Large intestine (tissue), 3 donors: ENCODE data around the gene NFU1. TPM values are rescaled to one million over a fixed set of nuclear protein-coding genes. Genes with fewer than 3 reads are reported as not detected.

Source experiments
- DNase-seq, 2 donors: peaks; one replicate each; pipeline versions ENCODE4 v3.0.0 to v3.0.0-alpha.2; 2013
- H3K27ac ChIP-seq: one replicate; pipeline ENCODE4 v1.5.1; 2013; ENCODE audit warnings: low read length
- H3K27me3 ChIP-seq: 2 replicates; pipeline ENCODE4 v1.6.1; 2013; ENCODE audit warnings: low read length; ENCODE audit not compliant: control insufficient read depth, insufficient read depth
- H3K36me3 ChIP-seq: 2 replicates; pipeline ENCODE4 v1.6.1; 2013; ENCODE audit warnings: low read length; ENCODE audit not compliant: control insufficient read depth, insufficient read depth
- H3K4me1 ChIP-seq: one replicate; pipeline ENCODE4 v1.6.1; 2013; ENCODE audit warnings: low read length; ENCODE audit not compliant: control insufficient read depth, insufficient read depth
- H3K4me3 ChIP-seq: one replicate; pipeline ENCODE4 v1.5.1; 2013; ENCODE audit warnings: low read length
- H3K9me3 ChIP-seq: one replicate; pipeline ENCODE4 v1.6.1; 2013; ENCODE audit warnings: mild to moderate bottlenecking, low read depth, low read length, moderate library complexity; ENCODE audit not compliant: control insufficient read depth
- WGBS: methylation state at CpG from one replicate; pipeline ENCODE4 v1.1.5; 2013; ENCODE audit warnings: low lambda C conversion rate; ENCODE audit not compliant: insufficient coverage; 5-methylcytosine and 5-hydroxymethylcytosine counted together
- polyA plus RNA-seq: library from polyadenylated mRNA; unstranded; fragments of 120-200 nt; gene quantifications from one replicate; pipeline ENCODE4 v1.2.1, GENCODE V29; 2013

Gene NFU1
- polyA plus RNA-seq, 1 donor = 52.9 TPM

GRCh38 chr2:69469784-69470183, 32.5 kb upstream of the NFU1 start:
- H3K4me3 ChIP-seq = no peak overlapping the region
- peaks cover 6% of the 10 kb centered on the region for H3K4me1 ChIP-seq
- no peak overlapping the region for H3K27ac ChIP-seq
- 100% methylated on average over 1 of the region's 1 CpG for WGBS
- H3K27me3 ChIP-seq = no peaks in the 10 kb centered on the region
- H3K36me3 ChIP-seq = peaks cover 11% of the 10 kb centered on the region
- H3K9me3 ChIP-seq = no peaks in the 10 kb centered on the region
- DNase-seq = no peak

DNA sequence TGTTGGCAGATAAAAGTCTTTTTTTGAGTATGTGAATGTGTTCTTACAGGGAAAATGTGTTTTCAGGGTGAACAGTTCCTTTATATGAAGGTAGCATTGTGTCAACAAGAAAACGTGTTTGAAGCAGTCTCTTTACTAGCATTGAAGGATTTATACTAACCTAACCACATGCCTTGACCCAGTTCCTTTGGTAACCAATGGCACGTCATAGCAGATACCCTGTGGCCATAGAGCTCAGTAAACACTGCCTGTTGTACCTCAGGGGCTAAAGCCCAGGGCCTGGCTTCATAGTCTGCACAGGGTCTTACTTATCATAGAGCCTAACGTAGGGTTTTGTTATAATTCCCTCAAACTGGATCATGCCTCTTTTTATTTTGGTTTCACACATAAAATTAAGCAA, 32.1 kb upstream of the NFU1 start:
- H3K9me3 ChIP-seq = no peaks in the 10 kb centered on the region
- H3K4me3 ChIP-seq = no peak overlapping the region
- no CpG with 5 or more reads among the region's 3 CpGs for WGBS
- no peak overlapping the region for H3K27ac ChIP-seq
- peaks cover 6% of the 10 kb centered on the region for H3K4me1 ChIP-seq
- peaks cover 11% of the 10 kb centered on the region for H3K36me3 ChIP-seq
- no peaks in the 10 kb centered on the region for H3K27me3 ChIP-seq
- no peak for DNase-seq

DNA sequence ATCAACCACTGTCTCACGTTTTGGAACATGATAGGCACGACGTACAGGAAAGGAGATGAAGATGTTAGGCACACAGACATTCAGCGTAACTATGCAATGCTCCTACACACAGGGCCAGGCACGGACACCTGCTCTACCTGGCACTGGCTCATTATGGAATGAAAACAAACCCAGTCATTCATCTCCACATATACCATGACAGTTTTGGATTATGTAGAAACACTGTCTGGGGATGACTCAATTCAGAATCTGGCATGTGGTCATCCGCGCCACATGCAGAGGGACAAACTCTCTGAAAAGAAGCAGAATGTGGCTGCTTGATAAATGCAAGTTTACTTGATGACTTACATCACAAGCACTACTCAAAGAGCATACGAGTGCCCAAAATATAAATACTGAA, 29.5 kb upstream of the NFU1 start:
- Histone ChIP-seq H3K36me3 (peaks cover 11% of the 10 kb centered on the region), H3K4me3 (no peak overlapping the region), H3K4me1 (peaks cover 6% of the 10 kb centered on the region), H3K27ac (no peak overlapping the region), H3K27me3 (no peaks in the 10 kb centered on the region), H3K9me3 (no peaks in the 10 kb centered on the region)
- DNase-seq = no peak
- WGBS = 93% methylated on average over 3 of the region's 8 CpGs

- Histone ChIP-seq H3K4me3 (no peak overlapping the region), H3K4me1 (peaks cover 6% of the 10 kb centered on the region), H3K27me3 (no peaks in the 10 kb centered on the region), H3K27ac (no peak overlapping the region), H3K36me3 (peaks cover 11% of the 10 kb centered on the region), H3K9me3 (no peaks in the 10 kb centered on the region)
- no peak for DNase-seq
- WGBS = 80% methylated on average over 1 of the region's 14 CpGs
Observed at GRCh38 chr2:69465513-69466456, 28.6 kb upstream of the NFU1 start.

DNA sequence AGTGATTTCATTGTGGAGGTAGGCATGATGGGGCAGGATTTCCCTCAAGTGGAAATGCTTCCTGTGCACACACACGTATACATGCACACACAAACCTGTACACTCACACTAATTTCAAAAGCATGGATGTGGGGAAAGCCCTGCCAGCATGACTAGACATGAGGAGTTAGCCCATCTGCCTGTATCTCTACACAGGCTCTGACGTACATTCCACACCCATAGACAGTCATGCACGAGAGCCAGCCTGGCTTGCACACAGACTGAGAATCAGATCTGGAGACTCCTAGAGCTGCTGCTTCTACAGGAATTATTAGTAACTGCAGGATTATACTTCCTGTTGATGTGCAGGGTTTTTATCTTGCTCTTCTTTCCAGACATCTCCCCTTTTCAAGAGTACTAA, 27.3 kb upstream of the NFU1 start:
- Histone ChIP-seq H3K27ac (no peak overlapping the region), H3K9me3 (no peaks in the 10 kb centered on the region), H3K4me3 (no peak overlapping the region), H3K36me3 (peaks cover 11% of the 10 kb centered on the region), H3K4me1 (no peaks in the 10 kb centered on the region), H3K27me3 (no peaks in the 10 kb centered on the region)
- WGBS = no CpG with 5 or more reads among the region's 3 CpGs
- DNase-seq = no peak

GRCh38 chr2:69462780-69463179, 25.5 kb upstream of the NFU1 start:
- H3K27me3 ChIP-seq = no peaks in the 10 kb centered on the region
- WGBS = 100% methylated on average over 2 of the region's 3 CpGs

DNA sequence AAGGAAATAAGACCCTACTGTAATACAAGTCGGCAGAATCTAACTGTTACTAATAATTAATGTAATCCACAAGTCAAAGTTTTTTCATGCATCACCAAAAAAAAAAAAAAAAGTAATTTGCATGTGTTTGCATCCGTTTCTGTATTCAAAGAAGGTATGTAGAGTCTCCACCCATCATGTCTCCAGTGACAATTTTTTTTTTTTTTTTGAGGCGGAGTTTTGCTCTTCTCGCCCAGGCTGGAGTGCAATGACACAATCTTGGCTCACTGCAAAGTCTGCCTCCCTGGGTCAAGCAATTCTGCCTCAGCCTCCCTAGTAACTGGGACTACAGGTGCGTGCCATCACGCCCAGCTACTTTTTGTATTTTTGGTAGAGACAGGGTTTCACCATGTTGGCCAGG, 24.2 kb upstream of the NFU1 start:
- 100% methylated on average over 1 of the region's 6 CpGs for WGBS
- Histone ChIP-seq H3K36me3 (peaks cover 11% of the 10 kb centered on the region), H3K27me3 (no peaks in the 10 kb centered on the region), H3K4me1 (no peaks in the 10 kb centered on the region), H3K27ac (no peak overlapping the region), H3K4me3 (no peak overlapping the region), H3K9me3 (no peaks in the 10 kb centered on the region)
- DNase-seq = no peak

More at GRCh38 chr2:69462780-69463179, 25.5 kb upstream of the NFU1 start:
- DNase-seq = no peak
- Histone ChIP-seq H3K9me3 (no peaks in the 10 kb centered on the region), H3K27ac (no peak overlapping the region), H3K4me3 (no peak overlapping the region), H3K36me3 (peaks cover 11% of the 10 kb centered on the region), H3K4me1 (no peaks in the 10 kb centered on the region)

- WGBS = 100% methylated on average over 1 of the region's 4 CpGs
- Histone ChIP-seq H3K27ac (no peak overlapping the region), H3K27me3 (no peaks in the 10 kb centered on the region), H3K4me3 (no peak overlapping the region), H3K9me3 (no peaks in the 10 kb centered on the region), H3K36me3 (no peaks in the 10 kb centered on the region), H3K4me1 (no peaks in the 10 kb centered on the region)
- DNase-seq = no peak
Observed at GRCh38 chr2:69459936-69460335, 22.7 kb upstream of the NFU1 start.

- DNase-seq = no peak
- H3K36me3 ChIP-seq = no peaks in the 10 kb centered on the region
- H3K27ac ChIP-seq = no peak overlapping the region
- H3K9me3 ChIP-seq = no peaks in the 10 kb centered on the region
- no peaks in the 10 kb centered on the region for H3K27me3 ChIP-seq
- H3K4me1 ChIP-seq = no peaks in the 10 kb centered on the region
- no peak overlapping the region for H3K4me3 ChIP-seq
Observed at GRCh38 chr2:69456950-69457445, 19.8 kb upstream of the NFU1 start.

- H3K4me3 ChIP-seq = no peak overlapping the region
- no peaks in the 10 kb centered on the region for H3K36me3 ChIP-seq
- no peaks in the 10 kb centered on the region for H3K4me1 ChIP-seq
- H3K9me3 ChIP-seq = no peaks in the 10 kb centered on the region
- no peaks in the 10 kb centered on the region for H3K27me3 ChIP-seq
- no CpG with 5 or more reads among the region's 7 CpGs for WGBS
- DNase-seq = no peak
- H3K27ac ChIP-seq = no peak overlapping the region
Observed at GRCh38 chr2:69456154-69456553, 18.9 kb upstream of the NFU1 start.

DNA sequence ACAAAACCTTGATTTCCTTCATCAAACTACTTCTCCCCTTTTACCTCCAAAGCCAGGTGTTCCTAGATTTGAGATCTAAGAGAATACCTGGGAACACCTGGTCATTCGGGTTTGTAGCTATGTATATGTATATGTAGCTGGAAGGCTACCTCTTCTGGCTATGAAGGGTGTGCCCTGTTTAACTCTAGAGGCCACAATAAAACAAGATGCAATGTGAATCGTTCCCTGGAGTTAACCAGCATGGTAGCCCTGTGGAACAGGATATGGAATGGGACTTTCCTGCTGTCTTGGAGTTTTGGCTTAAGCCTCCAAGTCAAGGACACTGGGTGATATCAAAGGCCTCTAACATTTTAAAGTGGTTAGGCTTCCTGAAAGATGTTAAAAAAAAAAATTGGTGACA, 17.7 kb upstream of the NFU1 start:
- no peak overlapping the region for H3K4me3 ChIP-seq
- H3K27ac ChIP-seq = no peak overlapping the region
- no peaks in the 10 kb centered on the region for H3K36me3 ChIP-seq
- WGBS = no CpG with 5 or more reads among the region's 2 CpGs
- H3K4me1 ChIP-seq = no peaks in the 10 kb centered on the region
- no peak for DNase-seq
- no peaks in the 10 kb centered on the region for H3K9me3 ChIP-seq
- H3K27me3 ChIP-seq = no peaks in the 10 kb centered on the region
